AG04449 (cell line): ENCODE results near the gene GCDH.
A peak's percentile ranks its signal among the peaks of the same experiment; 100 is the strongest.

Source experiments
- CTCF ChIA-PET: fragments of 350-600 bp; formaldehyde crosslinking; extraction: SDS; loops from one replicate; lab custom pipeline; 2021; ENCODE audit warnings: antibody characterized with exemption; lab: Yijun Ruan, JAX
- POLR2A ChIA-PET: fragments of 400-600, 350-600 bp; formaldehyde crosslinking; extraction: SDS; loops from one replicate; lab custom pipeline; 2020; ENCODE audit warnings: antibody characterized with exemption, inconsistent platforms; lab: Yijun Ruan, JAX
- DNase-seq: peaks from one replicate; pipeline ENCODE4 v3.0.0-alpha.2; 2010; ENCODE audit warnings: low read depth, low spot score
- H3K4me3 ChIP-seq: 2 replicates; pipeline ENCODE4 v1.5.1; 2011; ENCODE audit warnings: low read depth, mild to moderate bottlenecking, control low read depth, low read length
- CTCF ChIP-seq: IDR thresholded peaks from one replicate; pipeline ENCODE4 v1.5.1; 2011; ENCODE audit warnings: mild to moderate bottlenecking, moderate library complexity, low read length, control low read depth, inconsistent platforms; ENCODE audit not compliant: insufficient read depth; ENCODE audit errors: missing control alignments

GCDH gene

DNA sequence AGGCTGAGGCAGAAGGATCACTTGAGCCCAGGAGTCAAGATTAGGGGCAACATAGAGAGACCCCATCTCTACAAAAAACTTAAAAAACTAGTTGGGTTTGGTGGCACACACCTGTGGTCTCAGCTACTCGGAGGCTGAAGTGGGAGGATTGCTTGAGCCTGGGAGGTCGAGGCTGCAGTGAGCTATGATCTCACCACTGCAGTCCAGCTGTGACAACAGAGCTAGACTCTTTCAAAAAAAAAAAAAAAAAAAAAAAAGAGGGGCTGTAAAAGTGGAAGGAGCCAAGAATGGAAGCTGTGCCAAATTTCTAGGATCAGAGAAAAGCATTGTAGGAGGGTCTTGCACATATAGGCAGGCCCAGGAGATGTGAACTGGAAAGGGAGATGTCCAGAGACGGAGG is 19.3 kb upstream of the GCDH start:
- TF ChIP-seq CTCF, result no peak
- DNase-seq, result no peak
- ChIA-PET CTCF (interaction anchor here (1.8 kb wide), 1 partner anchor 24 kb away, joined by 14 read pairs; no protein-coding TSS in a partner anchor), POLR2A (no interaction called here)
- no peak overlapping the region for H3K4me3 ChIP-seq

- TF ChIP-seq CTCF, result no peak
- H3K4me3 ChIP-seq, result no peak overlapping the region
- ChIA-PET POLR2A (interaction anchor here (1.2 kb wide), 1 partner anchor 81 kb away, joined by 3 read pairs; the partner anchor contains the start of gene JUNB), CTCF (interaction anchor here (1.2 to 1.8 kb wide), 5 partner anchors 9 to 115 kb away, joined by 3 to 14 read pairs (median 5); no protein-coding TSS in a partner anchor)
- DNase-seq, result no peak
Measured at GRCh38 chr19:12872255-12872654, 18.7 kb upstream of the GCDH start.

DNA sequence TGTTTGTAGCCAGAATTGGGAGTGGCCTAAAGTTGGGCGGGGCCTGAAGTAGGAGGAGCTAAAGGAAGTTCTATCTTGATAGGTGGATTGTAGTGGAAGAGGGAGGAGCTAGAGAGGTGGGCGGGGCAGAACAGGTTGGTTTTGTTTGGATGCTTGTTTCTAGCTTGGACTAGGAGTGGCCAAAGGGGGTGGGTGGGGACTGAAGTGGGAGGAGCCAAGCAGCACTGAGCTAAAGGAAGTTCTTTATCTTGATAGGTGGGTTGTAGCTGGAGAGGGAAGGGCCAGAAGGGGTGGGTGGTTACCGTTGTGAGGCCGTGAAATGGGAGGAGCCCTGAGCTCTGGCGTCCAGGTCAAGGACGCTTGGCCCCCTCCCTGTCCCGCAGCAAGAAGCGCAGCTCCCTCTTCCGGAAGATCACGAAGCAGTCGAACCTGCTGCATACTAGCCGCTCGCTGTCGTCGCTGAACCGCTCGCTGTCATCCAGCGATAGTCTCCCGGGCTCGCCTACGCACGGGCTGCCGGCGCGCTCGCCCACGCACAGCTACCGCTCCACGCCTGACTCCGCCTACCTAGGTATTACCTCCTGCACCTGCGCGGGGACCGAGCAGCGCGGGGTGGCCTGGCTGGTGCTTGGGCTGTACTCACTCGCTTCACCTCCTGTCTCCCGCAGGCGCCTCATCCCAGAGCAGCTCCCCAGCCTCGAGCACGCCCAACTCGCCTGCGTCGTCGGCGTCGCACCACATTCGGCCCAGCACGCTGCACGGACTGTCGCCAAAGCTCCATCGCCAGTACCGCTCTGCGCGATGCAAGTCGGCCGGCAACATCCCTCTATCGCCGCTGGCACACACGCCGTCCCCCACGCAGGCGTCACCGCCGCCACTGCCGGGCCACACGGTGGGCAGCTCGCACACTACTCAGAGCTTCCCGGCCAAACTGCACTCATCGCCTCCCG is 17.7 kb upstream of the GCDH start:
- DNase-seq, result no peak
- peak overlapping the region; percentile 23 for H3K4me3 ChIP-seq
- ChIA-PET CTCF (interaction anchor here (0.7 to 1.8 kb wide), 6 partner anchors 10 to 116 kb away, joined by 3 to 14 read pairs (median 5); no protein-coding TSS in a partner anchor), POLR2A (interaction anchor here (0.8 to 1.2 kb wide), 2 partner anchors 12 to 82 kb away, joined by 3 read pairs; partner anchors contain the start of gene JUNB)
- TF ChIP-seq CTCF, result no peak

DNA sequence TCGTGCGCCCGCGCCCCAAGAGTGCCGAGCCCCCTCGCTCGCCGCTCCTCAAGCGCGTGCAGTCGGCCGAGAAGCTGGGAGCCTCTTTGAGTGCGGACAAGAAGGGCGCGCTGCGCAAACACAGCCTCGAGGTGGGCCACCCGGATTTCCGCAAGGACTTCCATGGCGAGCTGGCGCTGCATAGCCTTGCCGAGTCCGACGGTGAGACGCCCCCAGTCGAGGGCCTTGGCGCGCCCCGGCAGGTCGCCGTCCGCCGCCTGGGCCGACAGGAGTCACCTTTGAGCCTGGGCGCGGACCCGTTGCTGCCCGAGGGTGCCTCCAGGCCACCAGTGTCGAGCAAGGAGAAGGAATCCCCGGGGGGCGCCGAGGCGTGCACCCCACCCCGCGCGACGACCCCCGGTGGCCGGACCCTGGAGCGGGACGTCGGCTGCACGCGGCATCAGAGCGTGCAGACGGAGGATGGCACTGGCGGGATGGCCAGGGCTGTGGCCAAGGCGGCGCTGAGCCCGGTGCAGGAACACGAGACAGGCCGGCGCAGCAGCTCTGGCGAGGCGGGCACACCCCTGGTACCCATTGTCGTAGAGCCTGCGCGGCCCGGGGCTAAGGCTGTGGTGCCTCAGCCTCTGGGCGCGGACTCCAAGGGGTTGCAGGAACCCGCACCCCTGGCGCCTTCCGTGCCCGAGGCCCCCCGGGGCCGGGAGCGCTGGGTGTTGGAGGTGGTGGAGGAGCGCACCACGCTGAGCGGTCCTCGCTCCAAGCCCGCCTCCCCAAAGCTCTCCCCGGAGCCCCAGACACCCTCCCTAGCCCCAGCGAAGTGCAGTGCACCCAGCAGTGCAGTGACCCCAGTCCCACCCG is 16.8 kb upstream of the GCDH start:
- no peak for DNase-seq
- H3K4me3 ChIP-seq, result no peak overlapping the region
- no peak for TF ChIP-seq CTCF
- CTCF ChIA-PET, result interaction anchor here (1.6 to 1.8 kb wide), 2 partner anchors 101 to 117 kb away, joined by 4 to 5 read pairs; no protein-coding TSS in a partner anchor
- POLR2A ChIA-PET, result no interaction called here

DNA sequence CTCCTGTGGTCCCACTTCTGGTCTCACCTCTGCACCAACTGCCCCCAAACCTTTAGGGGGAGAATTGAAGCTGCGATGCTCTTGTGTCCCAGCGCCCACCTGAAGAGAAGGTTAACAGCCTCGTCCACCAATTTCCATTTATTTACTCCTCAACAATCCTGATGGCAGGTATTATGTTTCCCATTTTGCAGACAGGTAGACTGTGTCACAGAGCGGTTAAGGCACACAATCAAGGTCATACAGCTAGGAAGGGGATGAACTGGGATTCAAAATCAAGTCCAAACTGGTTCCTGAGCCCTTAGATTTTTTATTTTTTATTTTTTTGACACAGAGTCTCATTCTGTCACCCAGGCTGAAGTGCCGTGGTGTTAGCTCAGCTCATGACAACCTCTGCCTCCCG is 15.9 kb upstream of the GCDH start:
- DNase-seq, result no peak
- no peak overlapping the region for H3K4me3 ChIP-seq
- ChIA-PET CTCF (interaction anchor here (1.2 to 1.6 kb wide), 2 partner anchors 90 to 102 kb away, joined by 3 to 4 read pairs; no protein-coding TSS in a partner anchor), POLR2A (no interaction called here)
- TF ChIP-seq CTCF, result no peak
